GM21529 (cell line): ENCODE results near the gene ZER1.
"Not testable (repeated sequence)": the region's sequence is repeated elsewhere in the genome, so short reads cannot be mapped to it uniquely, and the experiment has no call there.

Experiments used
- ATAC-seq: cut with Tn5 transposase; IDR thresholded peaks from one replicate; pipeline ENCODE4 v1.9.1; 2021; ENCODE audit not compliant: unreplicated experiment

Gene ZER1

DNA sequence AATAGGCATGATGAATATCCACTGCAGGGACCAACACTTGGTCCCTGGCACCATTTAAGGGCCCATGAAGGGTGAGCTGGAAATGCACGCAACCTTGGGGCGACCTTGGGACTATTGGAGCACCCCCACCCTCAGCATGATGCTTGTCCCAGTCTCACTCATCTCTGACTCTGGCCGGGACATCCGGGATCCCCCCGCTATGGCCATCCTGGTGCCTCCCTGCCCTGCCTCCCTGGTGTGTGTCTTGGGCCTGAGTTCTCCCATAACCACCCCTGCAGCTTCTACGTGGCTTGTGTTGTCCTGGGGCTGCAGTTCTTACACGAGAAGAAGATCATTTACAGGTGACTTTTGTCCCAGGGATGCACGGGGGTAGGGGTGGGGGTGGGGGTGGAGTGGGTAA, 53.7 kb downstream of the ZER1 start:
- ATAC-seq = no peak

- no peak for ATAC-seq
These were observed 55.0 kb downstream of the ZER1 start for GRCh38 chr9:128716581-128717254.

DNA sequence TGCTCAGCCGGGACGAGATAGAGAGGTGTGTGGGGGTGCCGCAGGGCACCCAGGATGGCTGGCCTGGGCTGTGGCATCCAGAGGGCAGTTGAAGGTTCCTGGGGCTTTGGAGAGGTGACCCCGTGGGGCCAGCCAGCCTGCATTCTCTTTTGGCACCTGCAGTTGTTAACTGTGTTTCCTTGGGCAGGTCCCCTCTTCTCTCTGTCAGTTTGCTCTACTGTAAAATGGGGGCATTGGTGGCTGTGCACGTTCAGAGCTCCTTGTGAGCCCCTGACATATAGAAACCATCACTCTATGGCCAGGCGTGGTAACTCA, 56.3 kb downstream of the ZER1 start:
- no peak for ATAC-seq

DNA sequence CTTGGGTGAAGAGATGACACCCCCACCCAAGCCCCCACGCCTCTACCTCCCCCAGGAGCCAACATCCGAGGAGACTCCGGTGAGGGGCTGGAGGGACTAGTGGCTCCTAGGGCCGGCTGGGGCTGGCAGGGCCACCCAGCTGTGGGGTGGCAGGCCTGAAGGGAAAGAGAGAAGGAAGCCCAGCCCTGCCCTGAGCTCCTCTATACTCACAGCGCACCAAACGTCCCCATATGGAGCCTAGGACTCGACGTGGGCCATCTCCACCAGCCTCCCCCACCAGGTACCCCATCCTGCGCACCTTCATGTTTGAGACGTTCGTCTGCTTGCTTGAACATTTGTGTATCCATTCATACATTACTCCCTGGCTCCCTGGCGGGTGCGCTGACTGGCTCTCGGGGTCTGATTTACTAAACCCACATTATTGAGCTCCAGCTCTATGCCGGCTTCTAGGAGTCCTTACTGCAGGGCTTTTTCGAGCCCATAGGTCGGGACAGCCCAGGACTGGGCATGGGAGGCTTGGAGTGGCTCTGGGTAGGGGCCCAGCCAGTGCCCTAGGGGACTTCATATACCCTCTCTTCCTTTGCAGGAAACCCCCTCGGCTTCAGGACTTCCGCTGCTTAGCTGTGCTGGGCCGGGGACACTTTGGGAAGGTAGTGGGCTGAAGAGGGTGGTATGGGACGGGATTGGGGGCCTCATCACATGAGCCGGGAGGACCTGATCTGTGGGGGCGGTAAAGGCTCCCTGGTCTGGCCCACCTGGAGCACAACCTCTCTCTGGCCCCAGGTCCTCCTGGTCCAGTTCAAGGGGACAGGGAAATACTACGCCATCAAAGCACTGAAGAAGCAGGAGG, 56.9 kb downstream of the ZER1 start:
- no peak for ATAC-seq

DNA sequence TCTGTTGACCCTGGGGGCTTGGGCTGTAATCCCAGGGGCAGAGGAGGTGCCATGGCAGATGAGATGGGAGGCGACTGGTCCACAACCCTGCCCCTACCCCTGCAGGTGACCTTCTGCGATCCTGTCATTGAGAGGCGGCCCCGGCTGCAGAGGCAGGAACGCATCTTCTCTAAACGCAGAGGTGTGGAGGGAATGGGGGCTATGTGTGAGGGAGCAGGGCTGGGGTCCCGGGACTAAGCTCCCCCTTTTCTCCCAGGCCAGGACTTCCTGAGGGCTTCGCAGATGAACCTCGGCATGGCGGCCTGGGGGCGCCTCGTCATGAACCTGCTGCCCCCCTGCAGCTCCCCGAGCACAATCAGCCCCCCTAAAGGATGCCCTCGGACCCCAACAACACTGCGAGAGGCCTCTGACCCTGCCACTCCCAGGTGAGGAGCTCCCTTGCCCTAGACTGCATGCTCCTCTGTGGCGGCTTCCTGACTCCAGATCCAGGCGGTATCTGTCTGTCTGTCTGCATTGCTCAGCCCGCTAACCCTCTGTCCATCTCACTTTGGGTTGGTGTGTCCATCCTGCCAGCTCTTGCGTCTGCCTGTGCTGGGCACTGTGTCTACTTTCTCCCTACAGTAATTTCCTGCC, 57.7 kb downstream of the ZER1 start:
- ATAC-seq = no peak

DNA sequence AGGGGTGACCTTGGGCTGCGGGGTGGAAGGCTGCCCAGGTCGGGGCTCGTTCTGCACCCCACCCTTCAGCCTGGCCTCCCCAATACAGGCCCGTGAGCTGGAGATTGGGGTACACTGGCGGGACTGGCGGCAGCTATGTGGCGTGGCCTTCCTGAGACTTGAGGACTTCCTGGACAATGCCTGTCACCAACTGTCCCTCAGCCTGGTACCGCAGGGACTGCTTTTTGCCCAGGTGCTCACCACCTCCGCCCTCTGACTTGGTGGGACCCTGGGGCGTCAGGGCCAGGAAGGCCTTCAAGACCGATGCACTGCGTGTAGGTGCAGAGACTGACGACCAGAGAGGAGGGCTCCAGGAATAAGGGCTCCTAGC, 58.3 kb downstream of the ZER1 start:
- no peak for ATAC-seq

- ATAC-seq = no peak
These were observed 59.0 kb downstream of the ZER1 start for GRCh38 chr9:128712451-128713410.

GRCh38 chr9:128707446-128707845, 64.3 kb downstream of the ZER1 start:
- ATAC-seq = no peak

DNA sequence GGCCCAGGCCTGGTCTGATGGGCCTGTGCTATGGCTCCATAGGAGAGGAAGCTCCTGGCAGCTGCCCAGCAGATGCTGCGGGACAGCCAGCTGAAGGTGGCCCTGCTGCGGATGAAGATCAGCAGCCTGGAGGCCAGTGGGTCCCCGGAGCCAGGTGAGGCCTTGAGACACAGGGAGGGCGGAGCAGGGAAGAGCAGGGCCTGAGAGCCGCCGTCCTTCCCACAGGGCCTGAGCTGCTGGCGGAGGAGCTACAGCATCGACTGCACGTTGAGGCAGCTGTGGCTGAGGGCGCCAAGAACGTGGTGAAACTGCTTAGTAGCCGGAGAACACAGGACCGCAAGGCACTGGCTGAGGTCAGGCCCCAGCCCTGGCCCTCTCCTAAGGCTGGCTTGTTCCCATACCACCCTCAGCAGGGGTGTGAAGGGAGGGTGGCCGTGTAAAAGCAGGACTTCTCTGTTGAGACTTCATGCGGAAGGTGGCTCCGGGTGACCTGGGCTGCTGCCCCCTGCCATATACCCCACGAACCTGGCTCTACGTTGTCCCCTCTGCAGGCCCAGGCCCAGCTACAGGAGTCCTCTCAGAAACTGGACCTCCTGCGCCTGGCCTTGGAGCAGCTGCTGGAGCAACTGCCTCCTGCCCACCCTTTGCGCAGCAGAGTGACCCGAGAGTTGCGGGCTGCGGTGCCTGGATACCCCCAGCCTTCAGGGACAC, 64.9 kb downstream of the ZER1 start:
- ATAC-seq = no peak

GRCh38 chr9:128706045-128706444, 65.7 kb downstream of the ZER1 start:
- ATAC-seq = no peak

GRCh38 chr9:128705051-128705965, 66.4 kb downstream of the ZER1 start:
- ATAC-seq = no peak

- ATAC-seq = no peak
These were observed 67.4 kb downstream of the ZER1 start for GRCh38 chr9:128704356-128704670.

DNA sequence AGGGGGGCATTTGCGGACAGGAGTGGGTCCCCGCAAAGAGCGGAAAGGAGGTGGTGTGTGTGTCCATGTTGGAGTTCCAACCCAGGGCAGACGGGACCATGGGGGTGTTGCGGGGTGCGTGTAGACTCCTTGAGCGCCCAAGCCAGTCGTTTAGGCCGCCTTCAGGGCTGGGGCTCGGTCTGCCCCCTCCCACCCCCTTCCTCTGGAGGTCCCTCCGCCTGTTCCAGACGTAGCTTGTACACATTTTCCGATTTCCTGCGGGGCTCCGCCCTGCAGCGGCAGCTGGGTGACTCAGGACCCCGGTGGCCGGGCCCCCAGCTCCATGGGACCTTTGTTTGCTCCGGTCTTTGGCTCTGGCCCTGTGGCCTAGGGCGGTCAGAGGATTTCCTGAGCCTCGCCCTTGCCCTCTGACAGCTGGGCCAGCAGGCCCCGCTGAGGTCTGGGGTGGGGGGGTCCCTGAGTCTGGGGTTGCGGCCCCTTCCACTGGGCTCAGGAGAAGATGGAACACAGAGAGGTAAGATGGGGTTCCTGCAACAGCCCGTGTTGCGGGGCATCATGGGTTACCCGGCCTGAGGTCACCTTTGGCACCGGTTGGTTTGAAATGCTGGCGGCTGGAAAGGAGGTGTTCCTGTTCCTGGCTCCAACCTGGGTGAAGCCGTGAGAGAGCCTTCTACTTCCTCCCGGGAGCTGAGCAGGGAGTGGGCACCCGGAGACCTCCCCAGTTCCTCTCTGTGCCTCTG, 67.9 kb downstream of the ZER1 start:
- no peak for ATAC-seq

GRCh38 chr9:128702949-128703615, 68.6 kb downstream of the ZER1 start:
- peak; percentile 22 for ATAC-seq

GRCh38 chr9:128702445-128702948, 69.2 kb downstream of the ZER1 start, which contains the start of gene PKN3:
TSS of gene PKN3 (plus strand) at chr9:128702503. CDS start at chr9:128702916, 413 bp downstream.
- ATAC-seq = peak; percentile 67

GRCh38 chr9:128701227-128701854, 70.4 kb downstream of the ZER1 start:
- no peak for ATAC-seq

GRCh38 chr9:128699096-128699795, 72.5 kb downstream of the ZER1 start:
- not testable (repeated sequence) for ATAC-seq
